Transverse colon (tissue), 3 donors: ENCODE results near the gene RNASEH1.
A peak's percentile ranks its signal among the peaks of the same experiment; 100 is the strongest.

Experiments used
- CTCF ChIP-seq, 5 experiments: fragments of 200-600 bp in 3 of 5; fragments of 450-650 bp in 2 of 5; sonication (generic) in 3 of 5; IDR thresholded peaks; 1 replicate in 2 of 5; 2 replicates in 3 of 5; pipeline ENCODE4 v1.5.1; 2016 to 2017; ENCODE audit warnings: antibody characterized with exemption in 5 of 5, inconsistent platforms in 3 of 5, mild to moderate bottlenecking in 2 of 5, moderate library complexity in 1 of 5
- POLR2A ChIP-seq: fragments of 450-650 bp; IDR thresholded peaks from one replicate; pipeline ENCODE4 v1.6.1; 2016; ENCODE audit warnings: antibody characterized with exemption, mild to moderate bottlenecking, moderate library complexity

- no peak for TF ChIP-seq CTCF (IDR thresholded peaks at IDR 0.05)
- TF ChIP-seq POLR2A = peak; percentile 70
Measured at GRCh38 chr2:3519255-3520205, 38.6 kb downstream of the RNASEH1 start, which contains the start of gene ADI1.
